B cell (primary cell): Measurements from ENCODE around the gene CIITA. TPM values are rescaled to one million over a fixed set of nuclear protein-coding genes. Genes with fewer than 3 reads are reported as not detected.

Experiments used
- ATAC-seq: fragments of 200-7000 bp; cut with Tn5 transposase; one replicate; pipeline ENCODE4 v1.10.0; 2021; ENCODE audit warnings: low read depth, mild to moderate bottlenecking, moderate number of reproducible peaks, moderate library complexity
- CTCF ChIA-PET: fragments of 350-600 bp; sonication (Branson Sonifier 250); formaldehyde crosslinking; loops from one replicate; lab custom pipeline; 2021; ENCODE audit warnings: antibody characterized with exemption, inconsistent platforms; lab: Charles Lee
- POLR2A ChIA-PET: fragments of 350-600 bp; sonication (Branson Sonifier 250); formaldehyde crosslinking; loops from one replicate; lab custom pipeline; 2021; ENCODE audit warnings: antibody characterized with exemption; lab: Charles Lee
- DNase-seq: peaks from one replicate; pipeline ENCODE4 v3.0.0; 2013
- H2AFZ ChIP-seq: 2 replicates; pipeline ENCODE4 v1.6.1; 2012; ENCODE audit warnings: mild to moderate bottlenecking, low read depth, low read length; ENCODE audit not compliant: insufficient read depth, poor library complexity, severe bottlenecking
- H3K27ac ChIP-seq, 2 donors: 1 replicate in 1 of 2; 2 replicates in 1 of 2; pipeline ENCODE4 v1.5.1; 2012 to 2013; ENCODE audit warnings: low read length in 2 of 2, mild to moderate bottlenecking in 2 of 2, moderate library complexity in 1 of 2
- H3K27me3 ChIP-seq, 4 experiments: fragments of 200-600 bp in 1 of 4; sonication (generic) in 1 of 4; replicated peaks in 1 of 4; 1 replicate in 2 of 4; 2 replicates in 2 of 4; pipeline versions ENCODE4 v1.6.1 to v1.7.0; 2013 to 2016; ENCODE audit warnings: low read length in 3 of 4, mild to moderate bottlenecking in 2 of 4, mixed read lengths in 1 of 4, moderate library complexity in 1 of 4; ENCODE audit not compliant: insufficient read depth in 4 of 4, control insufficient read depth in 3 of 4; ENCODE audit errors: control extremely low read depth in 1 of 4
- H3K36me3 ChIP-seq, 2 experiments: replicated peaks in 1 of 2; 1 replicate in 1 of 2; 2 replicates in 1 of 2; pipeline versions ENCODE4 v1.6.1 to v1.7.1; 2013; ENCODE audit warnings: low read length in 1 of 2; ENCODE audit not compliant: insufficient read depth in 2 of 2, control insufficient read depth in 1 of 2; ENCODE audit errors: control extremely low read depth in 1 of 2, extremely low read depth in 1 of 2
- H3K4me1 ChIP-seq, 2 donors: fragments of 200-600 bp in 1 of 2; sonication (generic) in 1 of 2; 1 replicate in 1 of 2; 2 replicates in 1 of 2; pipeline versions ENCODE4 v1.5.1 to v1.6.1; 2013 to 2017; ENCODE audit warnings: low read length in 2 of 2; ENCODE audit not compliant: control insufficient read depth in 2 of 2, insufficient read depth in 2 of 2
- H3K4me2 ChIP-seq: replicated peaks from 2 replicates; pipeline ENCODE3; 2012; ENCODE audit warnings: mild to moderate bottlenecking, low read depth, low read length; ENCODE audit not compliant: poor library complexity, severe bottlenecking
- H3K4me3 ChIP-seq, 5 experiments: fragments of 200-600 bp in 1 of 5; sonication (generic) in 1 of 5; 1 replicate in 3 of 5; 2 replicates in 2 of 5; pipeline versions ENCODE4 v1.5.1 to v1.7.0; 2011 to 2016; ENCODE audit warnings: low read length in 4 of 5, mild to moderate bottlenecking in 4 of 5, low read depth in 2 of 5, control low read depth in 1 of 5, moderate library complexity in 1 of 5; ENCODE audit not compliant: insufficient read depth in 1 of 5; ENCODE audit errors: control extremely low read depth in 1 of 5, extremely low read depth in 1 of 5
- H3K79me2 ChIP-seq: fragments of 200-600 bp; sonication (generic); one replicate; pipeline ENCODE4 v1.6.0; 2016; ENCODE audit warnings: low read length; ENCODE audit not compliant: control insufficient read depth, insufficient read depth
- H3K9ac ChIP-seq: fragments of 200-600 bp; sonication (generic); 2 replicates; pipeline ENCODE4 v1.6.1; 2017; ENCODE audit warnings: mild to moderate bottlenecking, low read length, moderate library complexity
- H3K9me3 ChIP-seq, 3 donors: one replicate each; pipeline versions ENCODE4 v1.6.1 to v1.7.1; 2013; ENCODE audit warnings: low read length in 2 of 3; ENCODE audit not compliant: control insufficient read depth in 2 of 3, insufficient read depth in 1 of 3; ENCODE audit errors: control extremely low read depth in 1 of 3
- H4K20me1 ChIP-seq: 2 replicates; pipeline ENCODE4 v1.6.0; 2012; ENCODE audit warnings: mild to moderate bottlenecking, low read length; ENCODE audit not compliant: insufficient read depth, control insufficient read depth, poor library complexity, severe bottlenecking
- H3K27ac Mint-ChIP-seq: one replicate; pipeline ENCODE4 v1.8.0; 2021; ENCODE audit warnings: mixed read lengths
- H3K27me3 Mint-ChIP-seq: one replicate; pipeline ENCODE4 v1.8.0; 2021; ENCODE audit warnings: mixed read lengths
- H3K4me1 Mint-ChIP-seq: one replicate; pipeline ENCODE4 v1.8.0; 2021; ENCODE audit warnings: mixed read lengths
- H3K4me3 Mint-ChIP-seq: one replicate; pipeline ENCODE4 v1.8.0; 2021; ENCODE audit warnings: mixed read lengths
- H3K9me3 Mint-ChIP-seq: one replicate; pipeline ENCODE4 v1.8.0; 2022; ENCODE audit warnings: mixed read lengths; ENCODE audit not compliant: insufficient read depth
- EZH2 ChIP-seq: IDR thresholded peaks from 2 replicates; pipeline ENCODE4 v1.6.1; 2012; ENCODE audit warnings: borderline replicate concordance, low read depth, mild to moderate bottlenecking, moderate library complexity, low read length; ENCODE audit not compliant: insufficient read depth, poor library complexity, severe bottlenecking
- WGBS: methylation state at CpG from one replicate; pipeline ENCODE4 v1.1.5; 2013; ENCODE audit warnings: missing lambda C conversion rate; ENCODE audit not compliant: insufficient coverage; 5-methylcytosine and 5-hydroxymethylcytosine counted together
- intact Hi-C: fragments of 100-400 bp; cut with micrococcal nuclease; formaldehyde crosslinking; loops from one replicate; pipeline ENCODE4 v1.10.0; 2022
- polyA plus RNA-seq: library from polyadenylated mRNA; depleted of rRNA; stranded (reverse); fragments of >200 nt; gene quantifications from 2 replicates; pipeline ENCODE4 v1.2.3, GENCODE V29; 2012
- total RNA-seq, 2 donors: library from RNA; stranded (reverse); fragments of 120-200 nt in 1 of 2; gene quantifications; 1 replicate in 1 of 2; 2 replicates in 1 of 2; pipeline versions ENCODE4 v1.2.3 to v1.2.4, GENCODE V29; 2013 to 2022
- TF ChIP-seq, protein P1 (sequence below): fragments of 200-600 bp; IDR thresholded peaks from one replicate; pipeline ENCODE4 v1.8.0; 2022; ENCODE audit warnings: antibody characterized with exemption, mild to moderate bottlenecking

Gene CIITA
- total and polyA plus RNA-seq, 2 donors (not counting 1 experiment from before 2014, with no cell fraction given): 632 to 719 TPM

GRCh38 chr16:10878644-10879501 is 1.9 kb downstream of the CIITA start:
- H3K4me1 Mint-ChIP-seq: peaks cover 64% of the 10 kb centered on the region
- no peak overlapping the region for H2AFZ ChIP-seq
- H3K9me3 Mint-ChIP-seq: no peaks in the 10 kb centered on the region
- TF ChIP-seq, protein P1, sequence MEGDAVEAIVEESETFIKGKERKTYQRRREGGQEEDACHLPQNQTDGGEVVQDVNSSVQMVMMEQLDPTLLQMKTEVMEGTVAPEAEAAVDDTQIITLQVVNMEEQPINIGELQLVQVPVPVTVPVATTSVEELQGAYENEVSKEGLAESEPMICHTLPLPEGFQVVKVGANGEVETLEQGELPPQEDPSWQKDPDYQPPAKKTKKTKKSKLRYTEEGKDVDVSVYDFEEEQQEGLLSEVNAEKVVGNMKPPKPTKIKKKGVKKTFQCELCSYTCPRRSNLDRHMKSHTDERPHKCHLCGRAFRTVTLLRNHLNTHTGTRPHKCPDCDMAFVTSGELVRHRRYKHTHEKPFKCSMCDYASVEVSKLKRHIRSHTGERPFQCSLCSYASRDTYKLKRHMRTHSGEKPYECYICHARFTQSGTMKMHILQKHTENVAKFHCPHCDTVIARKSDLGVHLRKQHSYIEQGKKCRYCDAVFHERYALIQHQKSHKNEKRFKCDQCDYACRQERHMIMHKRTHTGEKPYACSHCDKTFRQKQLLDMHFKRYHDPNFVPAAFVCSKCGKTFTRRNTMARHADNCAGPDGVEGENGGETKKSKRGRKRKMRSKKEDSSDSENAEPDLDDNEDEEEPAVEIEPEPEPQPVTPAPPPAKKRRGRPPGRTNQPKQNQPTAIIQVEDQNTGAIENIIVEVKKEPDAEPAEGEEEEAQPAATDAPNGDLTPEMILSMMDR: no peak
- TF ChIP-seq EZH2: no peak
- CTCF ChIA-PET: interaction anchor here (0.5 to 5.8 kb wide), 22 partner anchors 9 to 364 kb away, joined by 3 to 120 read pairs (median 10); partner anchors contain the start of genes DEXI and NUBP1
- H3K4me1 ChIP-seq: peaks cover 62 to 75% of the 10 kb centered on the region in 2 donors
- H3K27ac ChIP-seq: peak overlapping the region; percentile 72 to 86
- POLR2A ChIA-PET: interaction anchor here (0.5 to 6.3 kb wide), 18 partner anchors 10 to 364 kb away, joined by 3 to 122 read pairs (median 9); partner anchors contain the start of gene NUBP1
- no peaks in the 10 kb centered on the region for H3K27me3 ChIP-seq
- peak overlapping the region; percentile 77 to 97 (median 91) for H3K4me3 ChIP-seq
- H3K36me3 ChIP-seq: peaks cover 2 to 59% of the 10 kb centered on the region in 2 experiments
- DNase-seq: peak; percentile 70
- peak overlapping the region; percentile 92 for H3K27ac Mint-ChIP-seq
- WGBS: under 1% methylated on average over 49 of the region's 49 CpGs
- H3K9me3 ChIP-seq: no peaks in the 10 kb centered on the region
- peak overlapping the region; percentile 100 for H3K4me3 Mint-ChIP-seq
- peaks cover 68% of the 10 kb centered on the region for H4K20me1 ChIP-seq
- H3K9ac ChIP-seq: peak overlapping the region; percentile 86
- peak; percentile 9 for ATAC-seq
- intact Hi-C loops: loop anchor here (1.0 to 10.0 kb wide), 3 partner anchors 8 to 1987 kb away; no protein-coding TSS in a partner anchor
- H3K4me2 ChIP-seq: peak overlapping the region; percentile 92
- H3K27me3 Mint-ChIP-seq: no peaks in the 10 kb centered on the region
- peaks cover 97% of the 10 kb centered on the region for H3K79me2 ChIP-seq
